GM12878 (cell line): Measurements from ENCODE around the gene PPP3CA. TPM values are rescaled to one million over a fixed set of nuclear protein-coding genes. Genes with fewer than 3 reads are reported as not detected.

Experiments
- ATF3 ChIP-seq: IDR thresholded peaks from 2 replicates; pipeline ENCODE4 v1.6.1; 2011; ENCODE audit warnings: low read depth, mild to moderate bottlenecking, low read length, moderate library complexity, borderline replicate concordance; ENCODE audit errors: extremely low read depth
- DPF2 ChIP-seq: fragments of 450-650 bp; IDR thresholded peaks from 2 replicates; pipeline ENCODE4 v1.6.1; 2017; ENCODE audit warnings: mild to moderate bottlenecking
- FOXM1 ChIP-seq: IDR thresholded peaks from 2 replicates; pipeline ENCODE4 v1.6.1; 2012; ENCODE audit warnings: low read depth, mild to moderate bottlenecking, inconsistent platforms, low read length, moderate library complexity
- HSF1 ChIP-seq: fragments of 150-350 bp; IDR thresholded peaks from 2 replicates; pipeline ENCODE4 v1.6.1; 2014; ENCODE audit warnings: mild to moderate bottlenecking, low read depth, low read length
- KAT2A ChIP-seq: conservative IDR thresholded peaks from 2 replicates; pipeline ENCODE4 v1.6.1; 2011; ENCODE audit warnings: low read depth, low read length; ENCODE audit not compliant: control insufficient read depth
- MLLT1 ChIP-seq: fragments of 450-650 bp; IDR thresholded peaks from 2 replicates; pipeline ENCODE4 v1.6.1; 2016; ENCODE audit warnings: mild to moderate bottlenecking
- NBN ChIP-seq: fragments of 450-650 bp; IDR thresholded peaks from 2 replicates; pipeline ENCODE4 v1.6.1; 2016
- NR2C1 ChIP-seq: fragments of 450-650 bp; IDR thresholded peaks from 2 replicates; pipeline ENCODE4 v1.6.1; 2017; ENCODE audit warnings: antibody characterized with exemption, mild to moderate bottlenecking, moderate library complexity
- NRF1 ChIP-seq: conservative IDR thresholded peaks from 2 replicates; pipeline ENCODE4 v1.6.1; 2011; ENCODE audit warnings: mild to moderate bottlenecking, low read depth, low read length, improper control_type of control experiment
- POU2F2 ChIP-seq: IDR thresholded peaks from 3 replicates; pipeline ENCODE4 v1.6.1; 2011; ENCODE audit warnings: low read depth, mild to moderate bottlenecking, low read length, borderline replicate concordance
- RFX5 ChIP-seq: IDR thresholded peaks from 2 replicates; pipeline ENCODE4 v1.6.1; 2011; ENCODE audit warnings: low read depth, low read length, improper control_type of control experiment
- SIX5 ChIP-seq: IDR thresholded peaks from 2 replicates; pipeline ENCODE4 v1.6.1; 2011; ENCODE audit warnings: mild to moderate bottlenecking, low read depth, low read length, moderate library complexity; ENCODE audit not compliant: severe bottlenecking
- SMARCA5 ChIP-seq: fragments of 450-650 bp; IDR thresholded peaks from 2 replicates; pipeline ENCODE4 v1.6.1; 2017; ENCODE audit warnings: mild to moderate bottlenecking
- SMC3 ChIP-seq: IDR thresholded peaks from 2 replicates; pipeline ENCODE4 v1.6.1; 2011; ENCODE audit warnings: low read length, improper control_type of control experiment, borderline replicate concordance
- YBX1 ChIP-seq: fragments of 450-650 bp; IDR thresholded peaks from 2 replicates; pipeline ENCODE4 v1.6.1; 2016; ENCODE audit warnings: antibody characterized with exemption
- ZZZ3 ChIP-seq: IDR thresholded peaks from 2 replicates; pipeline ENCODE4 v1.6.1; 2011; ENCODE audit warnings: low read depth; ENCODE audit not compliant: control insufficient read depth, insufficient read length
- polyA plus RNA-seq, 11 experiments: library from polyadenylated mRNA; depleted of rRNA in 4 of 11; unstranded in 6 of 11; stranded (reverse) in 5 of 11; fragments of >200 nt; fragmentation: Nextera tagmentation in 4 of 11; fragmentation: Illumina TruSeq in 1 of 11; extraction: Ambion mirVana in 4 of 11; extraction: Trizol in 1 of 11; gene quantifications; 1 replicate in 1 of 11; 2 replicates in 10 of 11; pipeline versions ENCODE4 v1.2.1 to v1.2.3, GENCODE V29; 2011 to 2016; ENCODE audit warnings: inconsistent platforms in 2 of 11, missing spikeins in 2 of 11, low read depth in 1 of 11
- total RNA-seq, 4 experiments: library from RNA; depleted of rRNA in 3 of 4; stranded (reverse); fragments of >200 nt in 3 of 4; fragmentation: Illumina TruSeq in 1 of 4; extraction: Trizol in 1 of 4; gene quantifications; 2 replicates each; pipeline versions ENCODE4 v1.2.1 to v1.2.3, GENCODE V29; 2013 to 2021

The PPP3CA gene
- total and polyA plus RNA-seq, 10 of the 15 experiments (the other 5 are each of a cell fraction or from before 2014, with no cell fraction given) = 0.33 to 9.0 (median 1.0) TPM

- TF ChIP-seq FOXM1 (no peak; the same call in 1 of the 2 replicates), NBN (no peak), DPF2 (no peak), NR2C1 (no peak), SIX5 (no peak), NRF1 (0 out of 2 replicates have a peak, but pooled peaks have one; percentile 1), ATF3 (no peak), HSF1 (no peak), POU2F2 (no peak), ZZZ3 (no peak), RFX5 (no peak), YBX1 (no peak), KAT2A (no peak), SMARCA5 (no peak), MLLT1 (no peak), SMC3 (peak; percentile 95)
Measured at GRCh38 chr4:101169044-101170014, 178.0 kb downstream of the PPP3CA start (continued).
